ENCODE results near the gene C2CD3.

- TF ChIP-seq CTCF (IDR thresholded peaks at IDR 0.05) = no peak
- no peak for TF ChIP-seq POLR2AphosphoS5 (IDR thresholded peaks at IDR 0.05)
Observed at GRCh38 chr11:74133436-74133835, 37.4 kb downstream of the C2CD3 start.

Data from gastroesophageal sphincter (tissue), 3 donors.